NCI-H69 (cell line): Measurements from ENCODE around the gene HEMGN.

Experiments
- DNase-seq: peaks from one replicate; lab custom pipeline; 2025; lab: John Stamatoyannopoulos, UW

The HEMGN gene

DNA sequence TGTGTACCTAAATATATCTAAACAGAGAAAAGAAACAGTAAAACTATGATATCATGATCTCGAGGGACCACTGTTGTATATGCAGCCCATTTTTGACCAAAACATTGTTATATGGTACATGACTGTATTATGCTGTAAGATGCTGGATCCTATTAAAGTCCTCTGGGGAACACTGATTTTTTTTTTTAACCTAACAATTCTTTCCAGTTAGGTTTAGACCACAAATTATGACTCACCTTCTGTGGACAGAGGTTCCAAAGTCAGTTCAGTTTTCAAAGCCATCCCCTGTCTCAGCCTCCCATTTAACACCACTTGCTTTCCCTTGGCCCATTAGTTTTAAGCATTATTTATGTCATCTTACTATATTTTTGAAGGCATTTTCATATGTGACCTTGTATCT is 42.8 kb downstream of the HEMGN start:
- no peak for DNase-seq

DNA sequence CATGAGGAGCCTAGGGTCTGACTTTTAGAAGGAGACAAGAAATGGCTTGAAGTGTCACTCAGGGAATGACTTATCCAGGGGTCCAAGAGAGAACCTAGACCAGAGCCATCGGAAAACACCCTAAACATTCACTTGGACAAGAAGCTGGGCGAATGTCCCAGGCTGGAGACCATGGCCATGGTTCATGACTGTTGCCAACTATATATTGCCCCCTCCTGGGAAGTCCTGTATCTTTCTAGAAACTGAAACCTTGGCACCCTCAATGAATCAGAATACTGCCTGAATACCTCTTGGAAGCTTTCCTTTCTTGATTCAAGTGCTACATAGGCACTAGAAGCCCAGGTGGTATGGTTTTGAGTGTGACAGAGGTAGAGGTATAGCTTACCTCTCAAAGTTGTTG is 45.6 kb downstream of the HEMGN start:
- no peak for DNase-seq

DNA sequence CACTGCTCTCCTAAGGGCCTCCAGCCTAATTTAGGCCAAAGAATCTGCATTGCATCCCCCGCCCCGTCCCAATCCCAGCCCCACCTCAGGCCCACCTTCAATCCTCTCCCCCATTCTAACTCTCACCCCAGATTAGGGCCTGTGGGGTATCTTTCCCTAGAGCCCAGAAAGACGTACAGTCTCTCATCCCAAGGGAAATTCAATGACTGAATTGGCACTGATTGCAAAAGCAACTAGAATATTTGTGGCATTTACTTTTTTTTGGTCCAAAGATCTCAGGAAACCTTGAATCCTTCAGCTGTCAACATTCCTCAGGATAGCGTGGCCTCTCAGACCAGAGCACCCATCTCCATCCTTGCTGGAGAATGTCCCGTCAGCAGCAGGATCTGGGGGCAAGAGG is 46.2 kb downstream of the HEMGN start:
- no peak for DNase-seq

DNA sequence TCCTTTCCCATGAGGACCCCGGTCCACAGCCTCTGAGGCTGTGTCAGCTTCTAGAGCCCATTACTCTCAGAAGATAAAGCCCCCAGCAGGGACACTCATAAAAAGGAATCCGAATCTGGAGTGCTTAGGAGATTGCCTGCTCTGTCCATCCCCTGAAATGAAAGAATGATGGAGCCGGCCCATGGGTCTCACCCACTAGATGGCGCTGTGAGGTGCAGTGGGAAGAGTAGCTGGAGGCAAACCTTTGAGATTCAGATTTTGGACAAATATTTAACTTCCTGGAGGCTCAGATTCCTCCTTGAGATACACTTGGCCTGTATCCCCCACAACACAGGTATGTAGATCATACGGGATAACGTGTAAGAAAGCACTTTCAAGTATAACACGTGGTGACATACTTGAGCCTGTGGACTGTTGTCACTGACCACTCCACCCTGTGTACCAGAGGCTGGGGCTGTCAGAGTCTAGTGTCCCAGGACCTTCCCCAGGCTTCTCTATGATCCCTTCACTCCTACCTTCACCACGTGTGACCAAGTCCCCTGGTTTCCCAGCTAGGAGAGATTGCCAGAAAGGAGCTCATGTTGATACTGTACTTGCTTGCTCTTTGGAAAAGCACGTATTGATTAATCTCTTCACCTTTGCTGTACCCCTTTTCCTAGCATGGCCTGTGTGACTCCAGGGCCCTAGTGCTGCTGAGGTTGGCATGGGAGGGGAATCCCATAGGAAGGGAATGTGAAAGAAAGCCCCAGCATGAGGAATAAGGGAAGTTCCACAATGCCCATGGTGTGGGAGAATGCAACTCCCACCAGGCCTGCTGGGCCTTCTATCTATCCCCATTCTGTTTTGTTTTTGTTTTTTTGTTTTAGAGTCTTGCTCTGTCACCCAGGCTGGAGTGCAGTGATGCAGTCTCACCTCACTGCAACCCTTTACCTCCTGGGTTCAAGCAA is 47.8 kb downstream of the HEMGN start:
- DNase-seq = peak; percentile 54

DNA sequence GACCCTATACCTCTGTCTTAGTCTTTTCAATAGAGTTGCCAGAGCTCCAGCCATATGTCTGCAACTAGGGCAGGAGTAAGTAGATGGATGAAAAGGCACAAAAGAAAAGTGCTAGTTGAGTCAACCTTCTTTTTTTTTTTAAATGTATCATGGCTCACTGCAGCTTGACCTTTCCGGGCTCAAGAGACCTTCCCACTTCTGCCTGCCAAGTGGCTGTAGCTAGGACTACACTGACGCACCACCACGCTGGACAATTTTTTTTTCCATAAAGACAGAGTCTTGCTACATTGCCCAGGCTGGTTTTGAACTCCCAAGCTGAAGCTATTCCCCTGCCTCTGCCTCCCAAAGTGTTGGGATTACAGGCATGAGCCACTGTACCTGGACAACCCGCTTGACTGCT is 57.6 kb downstream of the HEMGN start:
- no peak for DNase-seq
